NCI-H1417 treated with DMSO at 0.1 percent for 48 hours (cell line): ENCODE data around the gene GJB6.
"Not testable (repeated sequence)": the region's sequence is repeated elsewhere in the genome, so short reads cannot be mapped to it uniquely, and the experiment has no call there.

ENCODE experiments used
- DNase-seq: peaks from one replicate; lab custom pipeline; 2025; lab: John Stamatoyannopoulos, UW

Gene GJB6

DNA sequence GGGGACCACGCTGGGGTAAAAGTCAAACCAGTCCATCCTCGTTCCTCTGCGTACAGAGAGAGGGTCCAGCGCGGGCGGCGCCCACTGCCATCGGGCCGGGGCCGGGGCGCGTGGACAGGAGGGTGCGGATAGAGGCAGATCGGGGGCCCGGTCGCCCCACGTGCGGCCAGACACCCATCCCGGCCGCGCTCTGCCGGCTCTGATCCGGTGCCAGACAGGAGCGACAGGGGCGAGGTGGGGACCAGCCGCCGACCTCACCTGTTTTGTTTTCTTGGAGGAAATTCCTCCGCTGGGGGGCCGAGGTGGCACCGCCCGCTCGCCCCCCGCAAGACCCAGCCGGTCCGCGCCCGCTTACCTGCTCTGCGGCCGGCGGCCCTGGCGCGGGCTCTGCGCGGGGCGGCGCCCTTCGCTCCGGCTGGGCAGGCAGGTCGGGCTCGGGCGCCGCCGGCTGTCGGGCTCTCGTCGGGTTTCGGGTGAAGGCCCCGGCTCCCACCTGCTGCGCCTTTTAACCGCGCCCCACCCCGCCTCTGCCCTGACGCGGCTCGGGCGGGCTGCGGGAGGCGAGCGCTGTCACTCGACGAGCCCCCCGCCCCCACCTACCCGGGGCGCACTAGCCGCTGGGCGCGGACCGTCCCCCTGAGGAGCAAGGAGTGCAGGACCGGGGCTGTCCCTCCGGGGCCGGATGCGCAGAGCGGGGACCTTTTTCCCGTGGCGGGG lies at the start of gene GJB6:
Gene GJB6, minus strand, starts transcription at position 481 of the 717 bp plus-strand sequence. CDS start 8,839 bp downstream, outside the sequence.
- DNase-seq, result no peak

DNA sequence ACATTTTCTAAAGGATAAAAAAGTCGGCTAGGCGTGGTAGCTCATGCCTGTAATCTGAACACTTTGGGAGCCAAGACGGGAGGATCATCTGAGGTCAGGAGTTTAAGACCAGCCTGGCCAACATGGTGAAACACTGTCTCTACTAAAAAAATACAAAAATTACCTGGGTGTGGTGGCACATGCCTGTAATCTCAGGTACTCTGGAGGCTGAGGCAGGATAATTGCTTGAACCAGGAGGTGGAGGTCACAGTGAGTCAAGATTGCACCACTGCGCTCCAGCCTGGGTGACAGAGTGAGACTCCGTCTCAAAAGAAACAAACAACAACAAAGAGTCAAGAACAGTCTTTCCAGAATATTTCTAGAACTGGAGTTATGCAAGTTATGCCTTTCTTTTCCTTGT lies 44.8 kb upstream of the GJB6 start:
- DNase-seq, result not testable (repeated sequence)

DNA sequence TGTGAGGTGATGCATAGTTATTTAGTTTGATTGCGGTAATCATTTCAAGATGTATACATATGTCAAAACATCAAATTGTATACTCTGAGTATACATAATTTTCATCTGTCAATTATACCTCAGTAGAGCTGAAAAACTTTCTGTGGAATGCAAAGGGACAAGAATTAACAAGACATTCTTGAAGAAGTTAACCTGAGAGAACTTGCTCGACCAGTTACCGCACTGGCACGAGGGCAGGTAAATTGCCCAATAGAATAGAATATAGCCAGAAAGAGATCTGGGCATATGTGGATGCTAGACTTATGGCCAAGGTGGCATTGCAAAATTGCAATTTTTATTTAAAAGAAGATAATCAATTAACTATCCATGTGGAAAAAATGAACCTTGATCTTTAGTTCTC lies 42.3 kb upstream of the GJB6 start:
- no peak for DNase-seq

- DNase-seq, result no peak
Observed at GRCh38 chr13:20272588-20273171, 40.6 kb upstream of the GJB6 start.

GRCh38 chr13:20272104-20272503 lies 40.0 kb upstream of the GJB6 start:
- DNase-seq, result no peak

GRCh38 chr13:20271441-20271840 lies 39.3 kb upstream of the GJB6 start:
- DNase-seq, result no peak

GRCh38 chr13:20270163-20270865 lies 38.2 kb upstream of the GJB6 start:
- DNase-seq, result no peak

DNA sequence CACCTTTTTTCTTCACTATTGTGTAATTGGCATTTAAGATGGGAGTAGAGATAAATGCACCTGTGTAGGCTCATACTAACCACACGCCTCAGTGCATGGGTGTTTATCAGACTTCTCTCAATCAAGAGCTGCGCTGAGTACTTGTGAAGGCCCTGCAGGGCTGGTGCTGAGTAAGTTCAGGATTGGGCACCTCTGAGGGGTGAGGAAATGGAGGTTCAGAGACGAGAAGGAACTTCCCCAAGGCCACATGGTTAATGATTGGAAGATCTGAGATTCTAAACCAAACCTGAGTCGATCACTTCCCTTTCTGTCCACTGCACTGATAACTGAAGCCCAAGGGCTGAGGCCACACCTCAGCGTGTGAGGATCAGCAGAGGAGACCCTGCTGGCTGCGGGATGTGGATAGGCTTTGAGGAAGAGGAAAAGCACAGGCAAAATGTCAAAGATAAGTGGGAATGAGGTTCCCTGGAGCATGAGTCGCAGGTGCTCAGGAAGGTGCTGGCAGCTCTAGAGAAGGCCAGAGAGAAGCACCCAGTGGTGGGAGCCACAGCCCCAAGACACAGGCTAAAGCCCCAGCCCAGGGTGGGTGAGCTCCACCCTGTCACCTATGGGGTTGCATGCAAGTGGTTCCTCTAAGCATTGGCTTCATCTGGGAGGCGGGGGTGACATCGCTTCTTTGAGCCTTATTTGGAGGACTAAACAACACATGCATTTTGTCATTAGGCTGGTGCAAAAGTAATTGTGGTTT lies 32.3 kb upstream of the GJB6 start:
- DNase-seq, result no peak

DNA sequence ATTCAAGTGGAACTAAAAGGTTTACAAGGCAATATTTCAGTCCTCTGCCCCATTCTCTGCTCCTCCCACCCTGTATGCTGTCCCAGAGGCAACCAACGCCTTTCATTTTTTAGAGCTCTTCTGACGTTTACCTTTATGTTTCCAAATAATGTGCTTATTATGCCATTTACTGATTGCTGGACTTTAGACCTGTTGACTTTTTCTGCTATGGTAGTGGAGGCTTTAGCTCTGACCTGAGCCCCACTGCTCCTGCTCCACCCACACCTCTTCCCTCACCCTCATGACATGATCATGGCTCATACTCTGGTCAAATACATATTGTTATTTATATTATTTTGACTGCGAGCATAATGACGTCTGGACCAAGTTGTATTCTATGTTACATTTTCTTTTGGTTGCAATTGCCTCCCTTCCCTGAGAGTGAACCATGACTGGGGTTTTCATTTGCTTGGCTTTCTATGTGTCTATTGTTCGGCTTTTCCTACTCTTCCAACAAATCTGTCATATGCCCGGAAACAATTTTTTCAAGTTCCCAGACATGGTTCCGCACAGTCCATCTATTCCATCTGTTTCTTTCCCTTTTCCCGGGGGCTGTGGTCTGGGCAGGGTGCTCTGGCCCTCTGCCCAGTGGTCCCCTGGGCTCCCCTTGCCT lies 31.4 kb upstream of the GJB6 start:
- no peak for DNase-seq

DNA sequence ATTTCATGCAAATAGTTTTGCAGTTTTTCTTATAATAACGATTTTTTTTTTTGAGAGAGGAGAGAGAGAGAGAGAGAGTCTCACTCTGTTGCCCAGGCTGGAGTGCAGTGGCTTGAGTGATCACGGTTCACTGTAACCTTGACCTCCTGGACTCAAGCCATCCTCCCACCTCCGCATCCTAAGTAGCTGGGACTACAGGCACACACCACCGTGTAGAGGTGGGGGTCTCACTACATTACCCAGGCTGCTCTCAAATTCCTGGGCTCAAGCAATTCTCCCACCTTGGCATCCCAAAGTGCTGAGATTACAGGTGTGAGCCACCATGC lies 26.8 kb upstream of the GJB6 start:
- no peak for DNase-seq

GRCh38 chr13:20258208-20258962 lies 26.3 kb upstream of the GJB6 start:
- DNase-seq, result no peak

DNA sequence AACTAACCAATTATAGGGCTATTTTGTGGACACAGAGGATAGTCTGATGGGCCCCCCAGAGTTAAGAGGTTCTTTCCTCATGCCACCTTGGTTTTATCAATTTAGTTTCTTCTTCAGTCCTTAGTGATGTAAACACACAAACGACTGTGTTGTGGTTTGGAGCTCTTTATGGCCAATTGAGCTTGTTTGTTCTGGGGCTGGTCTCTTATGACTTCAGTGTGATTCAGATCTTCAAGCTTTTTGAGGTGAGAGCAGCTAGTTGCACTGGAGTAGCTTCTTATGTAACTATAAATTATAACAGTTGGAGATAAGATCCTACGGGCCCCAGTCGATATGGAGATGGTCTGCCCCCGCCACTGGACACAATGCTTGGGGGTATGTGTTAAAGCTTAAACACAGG lies 22.0 kb upstream of the GJB6 start:
- no peak for DNase-seq

DNA sequence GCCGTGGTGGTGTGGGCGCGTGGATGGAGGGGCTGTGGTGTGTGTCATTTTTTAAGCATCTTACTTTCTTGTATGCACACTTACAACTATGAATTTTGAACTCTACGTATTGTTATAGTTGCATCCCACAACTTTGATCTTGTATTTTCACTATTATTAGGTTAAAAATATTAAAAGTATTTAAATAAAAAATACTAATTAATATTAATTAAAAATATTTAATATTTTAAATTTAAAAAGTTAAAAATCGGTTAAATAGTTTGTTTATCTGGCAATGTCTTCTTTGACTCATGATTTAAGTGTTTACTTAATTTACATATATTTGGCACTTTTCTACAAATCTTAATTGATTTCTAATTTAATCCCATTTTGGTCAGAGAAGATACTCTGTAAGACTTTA lies 17.8 kb upstream of the GJB6 start:
- no peak for DNase-seq

- DNase-seq, result no peak
Observed at GRCh38 chr13:20247963-20248362, 15.8 kb upstream of the GJB6 start.

- no peak for DNase-seq
Observed at GRCh38 chr13:20247403-20247802, 15.3 kb upstream of the GJB6 start.

GRCh38 chr13:20241593-20241992 lies 9.5 kb upstream of the GJB6 start:
- no peak for DNase-seq

DNA sequence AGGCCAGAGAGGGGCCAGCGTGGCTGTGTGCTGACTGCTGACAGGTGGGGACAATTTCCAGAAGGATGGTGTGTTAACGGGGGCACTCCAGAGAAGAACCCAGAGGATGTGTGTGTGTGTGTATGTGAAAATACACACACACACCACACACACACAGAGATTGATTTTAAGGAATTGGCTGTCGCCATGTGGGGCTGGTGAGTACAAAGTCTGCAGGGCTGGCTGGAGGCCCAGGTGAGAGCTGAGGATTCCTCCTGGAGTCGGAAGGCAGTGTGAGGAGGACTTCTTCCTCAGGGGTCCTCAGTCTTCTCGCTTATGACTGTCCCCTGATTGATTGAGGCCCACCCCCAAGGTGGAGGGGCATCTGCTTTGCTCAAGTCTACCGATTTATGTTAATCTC lies 7.6 kb upstream of the GJB6 start:
- DNase-seq, result no peak

DNA sequence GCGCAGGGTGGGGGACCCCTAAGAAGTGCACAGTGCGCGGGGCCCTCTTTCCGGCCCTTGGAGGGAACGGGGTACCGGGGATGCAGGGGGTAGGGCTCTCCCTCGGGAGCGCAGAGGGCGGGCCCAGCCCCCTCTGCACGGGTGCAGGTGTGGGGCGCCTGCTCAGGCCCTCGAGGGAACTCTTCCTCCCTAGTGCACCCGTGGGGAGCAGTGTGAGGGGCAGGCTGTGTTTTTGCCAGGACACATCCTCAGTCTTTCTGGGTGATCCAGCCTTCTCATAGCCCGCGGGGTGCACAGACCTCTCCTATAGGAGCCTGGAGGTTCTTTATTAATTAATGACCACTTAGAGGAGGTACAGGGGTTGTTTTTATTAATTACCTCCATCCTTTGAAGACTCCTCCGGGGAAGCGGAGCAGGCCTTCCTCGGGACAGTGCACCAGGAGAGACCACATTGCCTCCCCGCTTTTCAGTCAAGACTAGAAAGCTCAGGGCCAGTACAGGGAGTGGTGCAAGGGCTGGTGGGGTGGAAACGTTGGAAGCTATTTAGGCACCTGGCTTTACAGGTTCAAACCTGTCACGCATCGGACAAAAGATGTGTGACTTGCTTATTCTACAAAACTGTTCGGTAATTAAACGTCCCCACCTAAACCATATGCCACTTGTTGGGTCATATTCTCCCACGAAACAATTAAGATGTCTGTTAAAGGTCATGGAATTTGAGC lies 598 bp upstream of the GJB6 start:
- no peak for DNase-seq

GRCh38 chr13:20230913-20231838 lies 943 bp downstream of the GJB6 start:
- no peak for DNase-seq

DNA sequence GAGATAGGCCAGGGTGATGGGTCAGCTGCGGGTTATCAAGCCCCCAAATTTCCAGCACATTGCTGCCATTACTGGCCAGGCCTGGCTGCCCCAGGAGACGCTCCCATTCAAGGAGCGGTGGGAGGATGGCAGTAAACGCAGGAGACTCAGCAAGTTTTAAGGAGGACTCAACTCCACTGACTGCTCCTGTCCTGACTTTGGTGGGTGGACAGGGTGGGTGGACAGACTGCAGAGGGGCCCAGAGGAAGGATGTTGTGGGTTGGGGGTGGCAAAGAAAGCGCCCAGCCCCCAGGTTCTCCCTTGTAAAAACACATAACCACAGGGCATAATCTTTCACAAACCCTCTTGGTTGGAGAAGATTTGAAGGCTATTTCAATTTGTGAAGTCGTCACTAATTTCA lies 4.4 kb downstream of the GJB6 start:
- DNase-seq, result no peak
